GM12872 (cell line): ENCODE results near the gene NOP58.

Experiments
- TF ChIP-seq, protein P1 (sequence below): IDR thresholded peaks from 3 replicates; pipeline ENCODE4 v1.5.1; 2011; ENCODE audit warnings: low read depth, mild to moderate bottlenecking, low read length, moderate library complexity; ENCODE audit not compliant: insufficient read depth

NOP58 gene

DNA sequence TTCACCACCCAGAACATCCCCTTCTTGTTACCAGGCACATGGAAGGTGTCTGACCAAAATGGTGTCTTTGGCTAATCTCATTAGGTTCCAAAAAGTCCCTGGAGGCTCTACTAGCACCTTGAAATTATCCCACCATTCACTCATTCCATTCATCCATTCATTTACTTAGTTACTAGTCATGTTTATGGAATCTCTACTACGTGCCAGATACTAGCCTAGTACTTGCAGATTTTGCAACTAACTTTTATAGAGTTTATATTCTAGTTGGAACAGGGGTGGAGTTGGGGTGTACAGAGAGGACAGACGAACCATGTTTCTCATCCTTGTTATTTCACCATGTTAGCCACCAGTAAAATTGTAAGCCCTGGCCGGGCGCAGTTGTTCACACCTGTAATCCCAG lies 4.0 kb upstream of the NOP58 start:
- TF ChIP-seq, protein P1, sequence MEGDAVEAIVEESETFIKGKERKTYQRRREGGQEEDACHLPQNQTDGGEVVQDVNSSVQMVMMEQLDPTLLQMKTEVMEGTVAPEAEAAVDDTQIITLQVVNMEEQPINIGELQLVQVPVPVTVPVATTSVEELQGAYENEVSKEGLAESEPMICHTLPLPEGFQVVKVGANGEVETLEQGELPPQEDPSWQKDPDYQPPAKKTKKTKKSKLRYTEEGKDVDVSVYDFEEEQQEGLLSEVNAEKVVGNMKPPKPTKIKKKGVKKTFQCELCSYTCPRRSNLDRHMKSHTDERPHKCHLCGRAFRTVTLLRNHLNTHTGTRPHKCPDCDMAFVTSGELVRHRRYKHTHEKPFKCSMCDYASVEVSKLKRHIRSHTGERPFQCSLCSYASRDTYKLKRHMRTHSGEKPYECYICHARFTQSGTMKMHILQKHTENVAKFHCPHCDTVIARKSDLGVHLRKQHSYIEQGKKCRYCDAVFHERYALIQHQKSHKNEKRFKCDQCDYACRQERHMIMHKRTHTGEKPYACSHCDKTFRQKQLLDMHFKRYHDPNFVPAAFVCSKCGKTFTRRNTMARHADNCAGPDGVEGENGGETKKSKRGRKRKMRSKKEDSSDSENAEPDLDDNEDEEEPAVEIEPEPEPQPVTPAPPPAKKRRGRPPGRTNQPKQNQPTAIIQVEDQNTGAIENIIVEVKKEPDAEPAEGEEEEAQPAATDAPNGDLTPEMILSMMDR: no peak

DNA sequence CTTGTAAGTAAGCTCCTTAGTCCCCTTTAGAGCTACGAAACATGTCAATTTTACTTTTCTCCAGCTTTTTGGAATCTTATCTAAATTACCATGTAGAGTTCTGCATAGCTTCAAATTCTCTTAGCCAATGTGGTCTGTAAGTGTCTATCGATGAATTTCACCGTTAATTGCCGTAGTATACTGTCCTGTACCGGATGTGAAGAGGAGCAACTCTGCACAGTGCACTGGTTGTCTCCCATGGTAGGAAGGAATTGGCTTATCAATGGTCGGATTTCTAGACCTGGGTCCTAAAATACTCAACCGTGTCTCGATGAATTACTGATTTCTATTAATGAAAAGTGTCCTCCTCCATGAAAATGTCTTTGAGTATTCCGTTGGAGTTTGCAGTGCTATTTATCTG lies 1.9 kb downstream of the NOP58 start:
- TF ChIP-seq, protein P1: no peak

DNA sequence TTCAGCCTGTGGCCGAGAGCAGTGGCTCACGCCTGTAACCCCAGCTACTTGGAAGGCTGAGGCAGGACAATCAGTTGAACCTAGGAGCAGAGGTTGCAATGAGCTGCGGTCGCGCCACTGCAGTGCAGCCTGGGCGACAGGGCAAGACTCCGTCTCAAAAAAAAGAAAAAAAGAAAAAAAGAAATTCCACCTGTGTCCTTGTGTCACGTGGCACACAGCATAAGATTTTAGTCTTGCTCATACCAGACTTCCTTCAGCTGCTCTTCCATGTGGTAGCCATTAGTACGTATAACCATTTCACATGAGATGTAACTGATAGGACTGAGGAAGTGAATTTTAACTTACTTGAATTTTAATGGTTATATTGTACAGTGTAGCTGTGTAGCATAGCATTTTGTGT lies 4.0 kb downstream of the NOP58 start:
- TF ChIP-seq, protein P1: no peak

DNA sequence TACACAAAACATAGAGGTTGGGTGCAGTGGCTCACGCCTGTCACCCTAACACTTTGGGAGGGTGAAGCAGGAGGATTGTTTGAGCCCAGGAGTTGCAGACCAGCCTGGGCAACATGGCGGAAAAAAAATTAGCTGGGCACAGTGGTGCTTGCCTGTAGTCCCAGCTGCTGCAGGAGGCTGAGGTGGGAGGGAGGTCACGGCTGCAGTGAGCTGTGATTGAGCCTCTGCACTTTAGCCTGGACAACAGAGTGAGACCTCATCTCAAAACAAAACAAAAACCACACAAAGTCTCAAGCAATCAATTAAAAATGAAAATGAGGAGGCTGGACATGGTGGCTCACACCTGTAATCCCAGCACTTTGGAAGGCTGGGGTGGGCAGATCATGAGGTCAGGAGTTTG lies 4.9 kb downstream of the NOP58 start:
- TF ChIP-seq, protein P1: no peak

DNA sequence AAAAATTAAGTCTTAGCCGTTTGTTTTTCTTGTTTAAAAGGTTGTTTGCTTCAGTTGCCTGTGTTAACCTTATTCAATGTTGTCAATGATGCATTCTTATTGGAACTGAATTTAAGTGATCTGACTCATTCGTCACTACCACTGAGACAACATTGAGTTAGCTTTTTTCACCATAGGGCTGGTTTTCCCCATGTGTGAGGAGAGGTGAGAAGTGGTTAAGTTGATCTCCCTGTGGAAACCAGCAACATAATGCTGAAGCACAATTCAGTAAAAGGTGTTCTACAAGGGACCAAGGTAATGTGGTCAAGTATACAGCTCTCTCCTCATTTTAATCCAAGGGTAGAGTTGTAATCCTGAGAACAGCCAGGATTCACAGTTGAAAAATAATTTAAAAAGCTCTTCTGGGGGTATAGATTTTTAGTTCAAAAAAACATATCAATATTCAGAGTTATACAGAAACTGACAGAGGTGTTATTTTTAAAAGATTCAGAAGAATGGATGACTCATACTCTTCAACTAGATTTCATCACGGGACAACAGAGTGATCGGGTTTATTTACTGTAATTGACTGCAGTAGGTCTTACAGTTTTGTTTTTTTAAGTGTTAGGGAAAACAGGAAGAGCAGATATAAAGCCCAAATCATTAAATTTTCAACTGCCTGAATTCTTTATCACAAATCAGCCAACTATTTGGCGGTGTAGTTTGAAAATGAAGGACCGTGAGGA lies 12.6 kb downstream of the NOP58 start:
- TF ChIP-seq, protein P1: no peak

DNA sequence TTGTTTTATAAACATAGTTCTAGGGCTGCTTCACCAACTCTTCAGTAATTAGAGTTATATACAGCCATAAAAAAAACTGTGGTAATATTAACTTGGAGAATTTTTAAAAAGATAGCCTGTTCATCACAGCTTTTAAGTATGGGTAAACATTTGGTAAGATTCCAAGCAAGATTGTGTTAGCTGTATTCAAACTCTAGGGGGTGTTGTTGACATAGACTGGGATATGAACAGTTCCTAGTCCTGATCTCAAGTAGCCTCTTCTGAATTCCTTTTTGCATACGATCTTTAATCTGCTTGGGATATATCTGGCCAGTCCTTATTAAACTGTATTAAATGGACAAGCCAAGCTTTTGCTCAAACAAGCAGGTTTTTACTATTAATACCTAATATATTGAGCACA lies 13.4 kb downstream of the NOP58 start:
- TF ChIP-seq, protein P1: peak; percentile 54; the same call in 2 of the 3 replicates

DNA sequence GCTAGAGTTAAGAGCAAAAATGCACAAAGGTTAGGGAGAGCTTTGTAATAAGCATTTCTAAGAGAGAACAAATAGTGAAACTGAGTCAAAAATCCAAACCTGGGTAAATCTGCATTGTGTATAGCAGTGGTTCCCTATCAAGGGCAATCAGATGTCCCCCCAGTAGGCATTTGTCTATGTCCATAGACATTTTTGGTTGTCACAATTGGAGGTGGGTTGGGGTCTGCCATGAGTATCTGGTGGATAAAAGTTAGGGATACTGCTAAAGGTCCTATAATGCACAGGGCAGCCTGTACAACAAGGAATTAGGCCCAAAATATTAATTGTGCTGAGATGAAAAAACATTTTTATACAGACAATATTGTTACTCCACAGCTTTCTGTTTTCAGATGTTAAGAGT lies 21.0 kb downstream of the NOP58 start:
- TF ChIP-seq, protein P1: no peak
